G401 (cell line): Measurements from ENCODE around the gene UBE2D2. TPM values are rescaled to one million over a fixed set of nuclear protein-coding genes. Genes with fewer than 3 reads are reported as not detected.
"Not testable (repeated sequence)": the region's sequence is repeated elsewhere in the genome, so short reads cannot be mapped to it uniquely, and the experiment has no call there.

ENCODE experiments used
- DNase-seq: peaks from one replicate; pipeline ENCODE4 v3.0.0-alpha.2; 2015; ENCODE audit warnings: low spot score
- in situ Hi-C: cut with HindIII; loops from 2 replicates; pipeline ENCODE4 v1.10.0; 2016; ENCODE audit warnings: low sequenced_read_pairs, mixed read lengths
- total RNA-seq: library from RNA; depleted of rRNA; stranded (reverse); fragments of >200 nt; shearing (Covaris generic); gene quantifications from 2 replicates; pipeline ENCODE4 v1.2.3, GENCODE V29; 2014

The UBE2D2 gene
- total RNA-seq, 1 experiment from 2014 or later = 140 TPM

- in situ Hi-C loops, DNase-seq: not testable (repeated sequence)
These were observed 64.3 kb downstream of the UBE2D2 start for GRCh38 chr5:139625398-139625797.

DNA sequence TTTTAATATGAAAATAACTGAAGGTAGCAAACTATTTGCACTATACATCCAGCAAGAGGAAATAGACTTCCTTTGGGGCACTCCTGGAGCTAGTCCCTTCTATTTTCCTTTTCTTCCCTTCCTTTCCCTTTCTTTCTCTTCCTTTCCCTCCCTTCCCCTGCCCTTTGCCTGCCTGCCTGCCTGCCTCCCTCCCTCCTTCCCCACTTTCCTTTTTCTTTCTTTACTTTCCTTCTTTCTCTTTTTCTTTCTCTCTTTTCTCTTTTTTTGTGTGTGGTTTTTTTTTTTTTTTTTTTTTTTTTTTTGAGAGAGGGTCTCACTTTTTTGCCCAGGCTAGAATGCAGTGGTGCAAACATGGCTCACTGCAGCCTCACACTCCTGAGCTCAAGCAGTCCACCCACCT, 69.7 kb downstream of the UBE2D2 start:
- in situ Hi-C loops = loop anchor here (5.0 kb wide), 1 partner anchor 81 kb away; no protein-coding TSS in a partner anchor

DNA sequence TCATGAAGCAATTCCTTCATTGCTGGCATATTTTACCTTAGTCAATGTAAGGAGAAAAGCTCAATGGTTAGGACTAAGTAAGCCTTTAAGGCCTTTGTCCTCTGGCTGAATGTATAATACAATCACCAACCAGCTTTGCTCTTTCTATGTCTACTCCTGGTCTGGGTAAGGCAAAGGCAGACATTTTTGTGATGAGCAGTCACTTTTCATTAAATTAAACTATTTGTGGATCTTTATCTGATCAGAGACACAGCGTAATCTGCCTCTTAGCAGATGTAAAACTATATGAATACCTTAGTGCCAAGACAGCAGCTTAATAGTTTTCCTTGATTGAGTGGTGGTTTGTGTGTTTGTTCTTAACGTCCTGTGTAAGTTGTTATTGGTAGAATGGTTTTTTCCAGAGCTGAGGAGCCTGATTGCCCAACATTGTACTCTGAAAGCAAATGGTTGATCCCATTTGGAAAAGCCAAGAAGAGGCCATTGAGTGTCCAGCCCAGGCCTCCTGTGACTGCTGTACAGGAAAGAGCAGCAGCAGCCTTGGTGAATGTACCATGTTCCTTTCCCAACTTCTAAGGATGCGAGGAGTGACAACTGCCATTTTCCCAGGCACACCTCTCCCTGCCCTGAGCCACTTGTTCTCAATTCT, 70.5 kb downstream of the UBE2D2 start:
- in situ Hi-C loops = loop anchor here (5.0 kb wide), 1 partner anchor 81 kb away; no protein-coding TSS in a partner anchor
- no peak for DNase-seq

More for the DNA sequence above, 69.7 kb downstream of the UBE2D2 start:
- DNase-seq = no peak

- DNase-seq = peak; percentile 91
- in situ Hi-C loops = loop anchor here (5.0 kb wide), 1 partner anchor 79 kb away; no protein-coding TSS in a partner anchor
These were observed 72.3 kb downstream of the UBE2D2 start for GRCh38 chr5:139633295-139634027.

GRCh38 chr5:139634028-139634325, 72.8 kb downstream of the UBE2D2 start:
- no peak for DNase-seq
- in situ Hi-C loops = loop anchor here (5.0 kb wide), 1 partner anchor 78 kb away; no protein-coding TSS in a partner anchor

DNA sequence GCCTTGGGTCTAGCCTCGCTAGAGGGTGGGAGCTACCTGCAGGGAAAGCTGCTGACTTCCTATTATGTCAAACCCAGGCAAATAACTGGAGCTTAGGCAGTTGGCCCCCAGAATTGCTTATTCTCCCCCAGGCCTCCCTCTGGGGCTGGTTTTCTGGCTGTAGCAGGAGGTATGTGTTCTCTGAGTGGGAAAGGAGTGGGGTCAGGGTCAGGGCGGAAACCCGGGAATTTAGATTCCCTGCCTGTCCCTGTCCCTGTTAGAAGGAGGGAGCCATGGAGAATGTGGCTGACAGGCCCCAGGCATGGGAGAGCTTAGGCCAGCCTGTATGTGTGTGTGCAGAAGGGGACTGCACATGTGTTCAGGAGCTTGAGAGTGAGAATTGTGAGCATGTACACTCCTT, 73.4 kb downstream of the UBE2D2 start:
- in situ Hi-C loops = loop anchor here (5.0 kb wide), 1 partner anchor 78 kb away; no protein-coding TSS in a partner anchor

DNA sequence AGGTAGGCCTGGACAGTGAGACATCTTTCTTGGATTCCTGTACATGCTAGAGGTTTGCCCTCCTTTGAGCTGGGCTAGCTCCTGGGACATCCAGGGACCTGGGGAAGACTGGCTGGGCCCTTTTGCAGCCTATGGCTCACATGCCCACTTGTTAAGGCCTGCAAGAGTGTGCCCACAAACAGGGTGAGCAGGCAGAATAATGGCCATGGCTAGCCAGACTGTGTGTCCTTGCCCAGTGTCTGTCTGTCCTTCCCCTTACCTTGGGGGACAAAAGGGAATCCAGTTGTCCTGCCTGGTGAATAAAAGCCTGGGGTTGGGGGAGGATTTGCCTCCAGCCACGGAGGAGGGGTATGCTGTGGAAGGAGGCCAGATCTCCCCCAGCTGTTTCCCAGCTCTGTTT, 74.1 kb downstream of the UBE2D2 start:
- in situ Hi-C loops = no loop called here
- DNase-seq = no peak

More for the DNA sequence above, 73.4 kb downstream of the UBE2D2 start:
- DNase-seq = no peak

DNA sequence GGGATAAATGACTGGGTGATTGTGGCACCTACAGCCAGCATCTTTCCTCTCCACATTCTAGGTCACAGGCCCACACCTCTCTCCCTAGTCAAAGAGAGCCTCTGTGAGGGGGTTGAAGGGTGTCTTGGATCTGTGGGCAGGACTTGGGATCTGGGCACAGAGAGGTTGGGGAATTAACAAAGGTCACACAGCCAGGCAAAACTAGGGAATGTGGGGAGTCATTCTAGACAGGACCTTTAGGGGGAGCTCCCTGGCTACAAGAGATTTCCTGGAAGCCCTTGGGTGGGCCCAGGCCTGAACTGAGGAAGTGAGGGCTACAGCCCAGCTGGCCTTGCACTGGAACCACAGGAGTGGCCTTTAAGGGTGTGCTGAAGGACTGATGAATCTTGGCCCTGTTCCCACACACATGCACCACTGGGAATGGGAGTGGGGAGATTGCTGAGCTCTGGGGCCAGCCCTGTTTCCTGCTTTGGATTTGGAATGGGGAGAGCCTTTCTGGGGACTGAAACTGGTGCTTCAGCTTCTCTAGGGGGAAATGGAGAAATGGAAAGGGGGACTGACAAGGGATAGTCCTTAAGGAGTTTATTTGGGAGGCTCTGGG, 74.6 kb downstream of the UBE2D2 start:
- in situ Hi-C loops = no loop called here

DNA sequence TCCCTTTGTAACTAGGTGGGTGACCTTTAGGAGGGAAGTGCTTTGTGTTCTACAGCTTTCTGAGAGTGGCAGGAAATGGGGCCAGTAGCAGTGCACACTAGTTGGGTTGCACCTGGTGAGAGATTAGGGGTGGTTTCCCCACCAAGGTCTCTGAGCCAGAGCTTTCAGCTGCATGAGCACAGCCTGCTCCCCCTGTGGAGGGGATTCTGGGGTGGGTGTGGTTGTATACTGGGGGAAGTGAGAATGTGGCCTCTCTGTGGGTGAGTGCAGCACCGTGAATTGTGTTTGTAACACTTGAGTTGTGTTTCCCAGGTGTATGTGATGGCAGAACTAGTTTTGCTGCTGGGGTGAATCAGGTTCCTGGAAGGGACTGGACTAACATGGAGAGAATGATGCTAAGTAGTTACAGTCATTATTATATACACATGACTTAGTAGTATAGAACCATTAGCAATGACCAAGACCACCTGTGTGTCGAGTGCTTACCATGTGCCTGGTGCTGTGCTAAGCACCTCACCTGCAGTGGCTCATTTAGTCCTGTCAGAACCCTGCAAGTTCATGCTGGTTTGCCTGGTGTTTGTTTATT, 75.2 kb downstream of the UBE2D2 start:
- in situ Hi-C loops = no loop called here
- DNase-seq = no peak

More for the DNA sequence above, 74.6 kb downstream of the UBE2D2 start:
- peak; percentile 79 for DNase-seq

DNA sequence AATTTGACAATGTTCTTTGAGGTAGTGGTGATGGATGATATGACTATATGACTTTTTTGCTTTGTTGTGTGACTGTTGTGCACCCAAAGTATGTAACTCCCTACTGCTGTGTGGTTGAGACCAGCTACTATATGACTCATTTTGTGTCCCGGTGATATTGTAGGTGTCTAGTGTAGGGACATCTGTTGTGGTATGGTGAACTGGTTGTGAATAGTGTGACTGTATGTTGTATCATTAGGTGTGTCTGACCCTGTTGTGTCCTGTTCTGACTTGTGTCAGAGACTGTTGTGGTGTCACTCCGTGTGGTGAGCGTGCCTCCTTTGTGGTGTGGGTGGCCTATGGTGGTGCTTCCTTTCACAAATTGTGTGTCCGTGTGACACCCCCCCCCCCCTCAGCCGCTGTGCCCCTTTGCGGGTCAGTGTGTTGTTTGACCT, 75.9 kb downstream of the UBE2D2 start:
- no peak for DNase-seq
- in situ Hi-C loops = no loop called here

DNA sequence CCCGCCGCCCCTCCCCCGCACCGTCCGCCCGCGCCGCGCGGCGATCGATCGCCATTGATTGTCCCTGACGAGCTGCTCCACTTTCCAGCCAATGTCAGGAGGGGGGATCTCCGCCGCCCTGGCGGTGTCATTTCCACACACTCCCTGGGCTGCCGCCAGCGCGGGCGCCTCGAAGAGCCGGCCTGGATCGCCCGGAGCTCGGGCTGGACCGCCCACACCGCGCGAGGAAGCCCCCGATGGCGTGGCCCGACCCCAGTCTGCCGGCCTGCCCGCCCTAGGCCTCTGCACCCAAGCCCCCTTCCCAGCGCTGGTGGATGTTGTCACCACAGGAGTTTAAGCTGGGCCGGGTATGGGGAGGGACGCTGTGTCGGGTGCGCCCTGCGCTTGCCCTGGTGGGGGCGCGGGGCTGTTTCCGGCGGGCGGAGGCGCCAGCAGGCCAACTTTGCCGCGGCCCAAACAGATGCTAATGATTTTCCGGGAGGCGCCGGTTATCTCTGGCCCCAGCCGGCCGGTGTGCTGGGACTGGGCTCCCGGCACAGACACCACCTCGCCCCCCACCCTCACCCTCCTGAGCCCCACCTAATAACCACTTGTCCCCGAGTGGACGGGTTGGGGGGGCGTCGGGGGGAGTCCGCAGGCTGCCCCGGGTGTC, 76.4 kb downstream of the UBE2D2 start:
- peak; percentile 77 for DNase-seq
- in situ Hi-C loops = no loop called here

DNA sequence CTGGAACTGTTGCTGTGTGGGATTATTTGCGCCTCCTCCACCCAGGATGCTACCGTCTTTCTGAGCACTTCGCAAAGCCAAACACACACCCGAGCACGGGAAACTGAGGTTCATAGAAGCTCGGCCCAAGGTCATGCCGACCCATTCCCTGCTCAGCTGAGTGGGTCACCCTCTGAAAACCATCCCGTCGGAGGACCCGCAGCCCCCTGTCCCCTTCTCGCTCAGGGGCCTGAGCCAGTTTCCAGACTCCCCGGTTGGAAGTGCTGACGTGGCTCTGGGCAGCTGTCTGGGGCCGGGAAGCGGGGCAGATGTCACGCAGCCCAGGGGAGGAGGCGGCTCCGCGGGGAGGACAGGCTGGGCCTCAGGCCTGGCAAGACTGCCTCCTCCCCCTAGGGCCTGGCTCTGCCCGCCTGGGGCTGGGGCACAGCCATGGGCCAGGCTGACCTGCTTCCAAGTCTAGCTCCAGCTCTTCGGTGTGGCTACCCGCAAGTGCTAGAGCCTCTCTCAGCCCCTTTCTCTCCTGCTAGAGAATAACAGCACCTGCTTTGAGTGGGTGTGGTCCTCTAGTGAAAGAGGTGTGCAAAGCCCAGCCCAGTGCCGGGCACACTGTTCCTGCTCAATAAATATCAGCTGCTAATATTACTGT, 77.1 kb downstream of the UBE2D2 start:
- in situ Hi-C loops = no loop called here
- DNase-seq = peak; percentile 79

GRCh38 chr5:139638736-139639618, 77.8 kb downstream of the UBE2D2 start:
- in situ Hi-C loops = no loop called here
- no peak for DNase-seq

DNA sequence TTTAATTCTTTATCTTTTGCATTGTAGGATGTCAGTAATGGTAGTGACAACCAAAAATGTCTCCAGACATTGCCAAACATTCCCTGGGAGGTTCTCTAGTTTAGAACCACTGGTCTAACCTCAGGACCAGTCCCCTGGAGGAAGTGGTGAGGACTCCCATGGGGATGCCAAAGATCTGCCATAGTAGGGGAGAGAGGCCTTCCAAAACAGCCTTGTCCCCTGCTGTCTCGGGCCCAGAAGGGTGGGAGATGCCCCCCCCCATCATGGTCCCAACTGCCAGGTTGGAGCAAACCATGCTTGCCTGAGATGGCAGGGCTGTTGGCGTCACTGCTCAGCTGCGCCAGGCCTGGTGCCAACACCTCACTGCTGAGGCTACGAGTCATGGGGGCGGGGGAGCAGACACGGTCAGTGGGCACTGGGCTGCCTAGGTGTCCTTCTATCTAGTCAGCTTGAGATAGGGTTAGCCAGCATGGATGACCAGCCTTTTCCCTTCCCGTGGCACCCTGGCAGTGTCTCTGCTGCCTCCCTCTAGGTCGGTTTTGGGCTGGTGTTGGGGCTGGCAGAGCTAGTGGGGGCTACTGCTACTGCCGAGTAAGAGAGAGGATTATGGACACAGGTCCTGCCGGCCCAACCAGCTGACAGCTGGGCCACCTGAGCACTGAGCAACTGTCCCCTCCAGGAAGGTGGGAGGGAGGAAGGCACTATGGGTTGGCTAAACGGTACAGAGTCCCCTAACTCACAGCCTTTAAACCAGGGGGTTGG, 78.7 kb downstream of the UBE2D2 start:
- in situ Hi-C loops = loop anchor here (10.0 kb wide), 1 partner anchor 65 kb away; no protein-coding TSS in a partner anchor
- DNase-seq = peak; percentile 61

- no peak for DNase-seq
- in situ Hi-C loops = loop anchor here (10.0 kb wide), 1 partner anchor 66 kb away; no protein-coding TSS in a partner anchor
These were observed 79.4 kb downstream of the UBE2D2 start for GRCh38 chr5:139640421-139641115.
